ENCODE results near the gene UGT2B28. TPM values are rescaled to one million over a fixed set of nuclear protein-coding genes. Genes with fewer than 3 reads are reported as not detected.
"Not testable (repeated sequence)": the region's sequence is repeated elsewhere in the genome, so short reads cannot be mapped to it uniquely, and the experiment has no call there.

The UGT2B28 gene
- not detected in 2 replicates for total RNA-seq

DNA sequence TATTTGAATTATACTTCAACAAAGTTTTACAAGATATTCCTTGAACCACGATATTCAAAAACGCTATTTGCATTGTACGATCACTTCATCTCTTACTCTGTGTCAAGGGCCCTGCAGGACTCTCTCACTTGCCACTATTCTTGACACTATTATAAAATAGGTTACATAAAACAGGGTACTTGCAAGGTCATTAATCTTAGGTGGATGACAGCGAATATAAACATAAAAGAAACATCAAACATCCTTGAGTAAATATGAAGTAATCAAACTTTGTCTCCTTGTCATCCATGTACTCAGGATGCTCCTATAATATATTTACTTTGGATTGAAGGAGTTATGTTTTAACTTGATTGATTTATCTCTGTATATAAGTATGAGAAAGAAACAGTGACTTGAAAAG lies at the start of gene UGT2B28:
UGT2B28 (plus strand) TSS at position 395 of the 400 bp plus-strand sequence. CDS start 26 bp downstream, outside the sequence.
- DNase-seq = not testable (repeated sequence)

- no peak for DNase-seq
Measured at GRCh38 chr4:69239092-69239491, 41.2 kb upstream of the UGT2B28 start.

DNA sequence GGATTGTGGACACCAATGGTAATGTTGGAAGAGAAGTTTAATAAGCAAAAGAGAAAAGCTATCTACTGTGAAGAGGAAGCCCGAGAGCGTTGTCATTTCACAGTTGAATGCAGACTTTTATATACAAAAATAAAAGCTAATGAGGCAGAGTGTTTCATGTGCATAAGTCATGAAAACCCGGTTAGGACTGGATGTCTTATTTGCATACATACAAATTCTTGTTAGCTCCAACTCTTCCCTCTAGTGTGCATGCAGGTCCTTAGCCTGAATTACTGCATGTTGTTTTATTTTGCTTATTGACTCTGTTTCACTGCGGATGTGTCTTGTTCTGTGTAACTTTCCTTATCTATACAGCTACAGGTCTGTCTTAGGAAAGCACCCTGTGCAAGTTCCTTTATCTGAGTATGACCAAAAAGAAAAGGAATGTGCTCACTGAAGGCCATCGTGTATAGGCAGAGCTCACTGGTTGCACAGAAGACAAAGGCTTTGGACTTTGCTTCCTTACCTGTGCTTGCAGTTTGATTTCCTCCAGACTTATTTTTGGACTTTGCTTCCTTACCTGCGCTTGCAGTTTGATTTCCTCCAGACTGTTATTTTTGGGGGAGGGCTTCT lies 40.6 kb upstream of the UGT2B28 start:
- no peak for DNase-seq

- not testable (repeated sequence) for DNase-seq
Measured at GRCh38 chr4:69240787-69241186, 39.5 kb upstream of the UGT2B28 start.

- not testable (repeated sequence) for DNase-seq
Measured at GRCh38 chr4:69241746-69242145, 38.5 kb upstream of the UGT2B28 start.

DNA sequence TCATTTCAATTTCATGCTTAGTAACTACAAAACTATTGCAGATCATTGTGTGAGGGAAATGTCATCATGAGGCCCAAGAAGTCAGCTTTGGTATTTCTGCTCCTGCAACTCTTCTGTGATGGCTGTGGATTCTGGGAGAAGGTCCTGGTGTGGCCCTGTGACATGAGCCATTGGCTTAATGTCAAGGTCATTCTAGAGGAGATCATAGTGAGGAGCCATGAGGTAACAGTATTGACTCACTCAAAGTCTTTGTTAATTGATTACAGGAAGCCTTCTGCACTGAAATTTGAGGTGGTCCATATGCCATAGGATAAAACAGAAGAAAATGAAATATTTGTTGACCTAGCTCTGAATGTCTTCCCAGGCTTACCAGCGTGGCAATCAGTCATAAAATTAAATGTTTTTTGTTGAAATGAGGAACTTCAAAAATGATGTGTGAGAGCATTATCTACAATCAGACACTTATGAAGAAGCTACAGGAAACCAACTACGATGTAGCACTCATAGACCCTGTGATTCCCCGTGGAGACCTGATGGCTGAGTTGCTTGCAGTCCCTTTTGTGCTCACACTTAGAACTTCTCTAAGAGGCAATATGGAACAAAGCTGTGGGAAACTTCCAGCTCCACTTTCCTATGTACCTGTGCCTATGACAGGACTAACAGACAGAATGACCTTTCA lies 37.6 kb upstream of the UGT2B28 start:
- not testable (repeated sequence) for DNase-seq

DNA sequence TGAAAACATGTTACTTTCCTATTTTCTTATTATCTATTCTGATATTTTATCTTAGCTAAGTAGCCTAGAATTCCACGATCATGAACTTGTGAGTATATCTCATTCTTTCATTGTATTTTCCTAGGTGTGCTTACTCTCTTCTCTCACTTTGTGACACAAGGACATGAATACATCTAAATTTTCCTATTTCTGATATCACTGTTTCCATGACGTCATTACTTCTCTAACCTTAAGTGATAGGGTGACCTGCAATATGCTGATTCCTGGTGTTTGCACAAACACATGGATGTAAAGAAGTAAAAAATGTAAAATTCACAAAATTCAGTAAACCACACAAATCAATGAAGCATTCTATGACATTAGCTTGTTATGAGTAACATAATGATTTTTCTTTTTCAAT lies 29.4 kb upstream of the UGT2B28 start:
- not testable (repeated sequence) for DNase-seq

GRCh38 chr4:69253147-69253772 lies 27.0 kb upstream of the UGT2B28 start:
- DNase-seq = not testable (repeated sequence)

DNA sequence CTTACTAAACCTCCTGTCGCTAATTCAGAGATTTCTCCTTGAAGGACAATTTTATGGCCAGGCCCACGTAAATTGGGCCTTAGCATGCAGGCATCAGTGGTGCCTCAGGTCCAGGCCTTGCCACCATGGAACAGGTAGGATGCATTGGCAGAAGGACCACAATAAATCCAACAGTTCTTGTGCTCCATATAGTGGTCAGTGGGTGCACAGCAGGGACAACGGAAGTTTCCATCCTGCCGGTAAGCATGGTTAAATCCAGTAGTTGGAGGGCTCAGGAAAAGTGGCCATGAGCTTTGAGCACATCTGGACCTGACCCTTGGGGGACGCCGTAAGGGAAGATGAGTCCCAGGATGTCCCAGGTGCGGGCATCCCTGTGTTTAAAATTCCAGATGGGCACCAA lies 11.7 kb upstream of the UGT2B28 start:
- not testable (repeated sequence) for DNase-seq

DNA sequence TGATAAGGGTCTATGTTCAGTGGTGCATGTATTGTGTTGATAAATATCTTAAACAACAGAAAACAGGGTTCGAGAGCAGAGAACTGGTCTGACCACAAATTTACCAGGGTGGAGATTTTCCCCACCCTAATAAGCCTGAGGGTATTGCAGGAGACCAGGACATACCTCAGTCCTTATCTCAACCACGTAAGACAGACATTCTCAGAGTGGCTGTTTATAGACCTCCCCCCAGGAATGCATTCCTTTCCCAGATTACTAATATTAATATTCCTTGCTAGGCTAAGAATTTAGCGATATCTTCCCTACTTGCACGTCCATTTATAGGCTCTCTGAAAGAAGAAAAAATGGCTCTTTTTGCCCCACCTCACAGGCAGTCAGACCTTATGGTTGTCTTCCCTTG lies 16.1 kb downstream of the UGT2B28 start:
- DNase-seq = not testable (repeated sequence)

GRCh38 chr4:69308426-69309033 lies 28.3 kb downstream of the UGT2B28 start:
- not testable (repeated sequence) for DNase-seq

DNA sequence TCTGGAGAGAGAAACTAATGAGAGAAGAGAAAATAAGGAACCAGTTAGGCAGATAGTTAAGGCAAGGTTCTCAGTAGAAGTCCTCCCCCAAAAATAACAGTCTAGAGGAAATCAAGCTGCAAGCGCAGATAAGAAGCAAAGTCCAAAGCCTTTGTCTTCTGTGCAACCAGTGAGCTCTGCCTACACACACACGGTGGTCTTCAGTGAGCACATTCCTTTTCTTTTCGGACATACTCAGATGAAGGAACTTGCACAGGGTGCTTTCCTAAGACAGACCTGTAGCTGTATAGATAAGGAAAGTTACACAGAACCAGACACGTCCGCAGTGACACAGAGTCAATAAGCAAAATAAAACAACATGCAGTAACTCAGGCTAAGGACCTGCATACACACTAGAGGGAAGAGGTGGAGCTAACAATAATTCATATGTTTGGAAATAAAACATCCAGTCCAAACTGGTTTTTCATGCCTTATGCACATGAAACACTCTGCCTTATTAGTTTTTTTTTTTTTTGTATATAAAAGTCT lies 29.3 kb downstream of the UGT2B28 start:
- not testable (repeated sequence) for DNase-seq

DNA sequence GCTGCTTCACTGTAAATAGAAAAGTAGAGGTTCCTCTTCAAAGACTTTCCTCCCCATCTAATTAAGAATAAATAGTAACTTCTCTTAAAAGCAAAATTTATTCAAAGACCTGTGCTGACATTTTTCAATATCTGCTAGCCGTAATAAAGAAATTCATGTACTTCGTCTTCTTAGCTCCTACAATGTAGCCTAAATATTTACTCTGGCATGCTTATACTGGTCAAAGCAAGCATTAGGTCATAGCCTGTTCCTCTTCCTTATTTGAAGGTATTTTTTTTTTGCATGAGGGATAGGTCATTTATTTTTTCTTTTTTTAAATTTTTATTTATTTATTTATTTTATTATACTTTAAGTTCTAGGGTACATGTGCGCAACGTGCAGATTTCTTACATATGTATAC lies 30.0 kb downstream of the UGT2B28 start:
- DNase-seq = not testable (repeated sequence)

DNA sequence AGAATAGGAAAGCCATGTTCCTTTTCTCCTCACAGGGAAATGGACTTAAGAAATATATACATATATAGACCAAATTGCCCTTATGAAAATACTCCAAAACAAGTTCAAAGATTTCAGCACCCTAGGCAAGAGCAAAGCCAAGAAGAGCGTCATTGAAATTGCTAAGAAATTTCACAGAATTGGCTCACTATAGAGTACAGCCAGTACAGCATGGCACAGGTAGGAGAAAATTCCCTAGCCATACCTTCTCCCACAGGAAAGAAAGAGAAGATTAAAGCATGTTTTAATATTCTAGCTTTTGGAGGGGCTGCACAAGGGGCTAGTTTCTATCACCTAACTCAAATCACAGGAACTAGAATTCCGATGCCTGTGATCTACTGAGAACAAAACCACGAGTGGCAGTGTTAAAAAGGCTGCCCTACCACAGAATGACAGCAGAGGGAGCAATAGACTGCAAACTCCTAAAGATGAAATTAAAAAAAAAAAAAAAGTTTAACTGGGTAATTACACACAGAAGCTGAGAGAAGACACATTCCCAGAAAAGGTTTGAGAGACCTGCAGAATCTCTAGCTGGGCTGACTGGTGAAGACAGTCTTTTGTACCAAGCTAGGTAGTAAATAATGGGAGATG lies 37.5 kb downstream of the UGT2B28 start:
- peak; percentile 28 for DNase-seq

- DNase-seq = no peak
Measured at GRCh38 chr4:69321153-69321729, 41.0 kb downstream of the UGT2B28 start.

DNA sequence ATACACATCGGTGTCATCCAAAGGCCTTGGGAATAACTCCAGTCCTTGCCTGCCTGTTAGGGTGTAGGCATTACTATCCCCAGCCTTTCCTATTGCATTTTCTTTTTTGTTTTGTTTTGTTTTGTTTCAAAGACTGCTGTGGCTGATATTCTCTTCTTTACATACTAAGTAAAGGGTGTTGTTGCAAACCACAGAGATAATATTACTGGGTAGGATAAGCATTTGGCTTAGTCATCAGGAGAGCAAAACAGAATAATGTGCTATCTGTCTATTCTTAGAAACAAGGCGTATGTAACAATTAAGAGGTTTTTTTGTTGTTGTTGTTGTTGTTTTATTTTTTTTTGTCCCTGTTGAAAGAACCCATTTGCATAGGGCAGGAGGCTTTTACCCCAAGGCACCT lies 41.8 kb downstream of the UGT2B28 start:
- no peak for DNase-seq

- no peak for DNase-seq
Measured at GRCh38 chr4:69323284-69323683, 43.0 kb downstream of the UGT2B28 start.

GRCh38 chr4:69330345-69331047 lies 50.2 kb downstream of the UGT2B28 start:
- DNase-seq = no peak

- DNase-seq = not testable (repeated sequence)
Measured at GRCh38 chr4:69331304-69331703, 51.0 kb downstream of the UGT2B28 start.

GRCh38 chr4:69335485-69335884 lies 55.2 kb downstream of the UGT2B28 start:
- DNase-seq = not testable (repeated sequence)

DNA sequence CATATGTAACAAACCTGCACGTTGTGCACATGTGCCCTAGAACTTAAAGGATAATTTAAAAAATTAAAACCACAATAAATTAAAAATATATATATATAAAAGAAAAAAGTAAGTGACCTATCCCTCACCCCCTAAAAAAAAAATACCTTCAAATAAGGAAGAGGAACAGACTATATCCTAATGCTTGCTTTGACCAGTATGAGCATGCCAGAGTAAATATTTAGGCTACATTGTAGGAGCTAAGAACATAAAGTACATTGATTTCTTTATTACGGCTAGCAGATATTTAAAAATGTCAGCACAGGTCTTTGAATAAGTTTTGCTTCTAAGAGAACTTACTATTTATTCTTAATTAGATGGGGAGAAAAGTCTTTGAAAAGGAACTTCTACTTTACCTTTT lies 62.8 kb downstream of the UGT2B28 start:
- DNase-seq = not testable (repeated sequence)

Data from dermis blood vessel endothelial cell (primary cell).